ENCODE results near the gene TPK1. TPM values are rescaled to one million over a fixed set of nuclear protein-coding genes. Genes with fewer than 3 reads are reported as not detected.
"Not testable (repeated sequence)": the region's sequence is repeated elsewhere in the genome, so short reads cannot be mapped to it uniquely, and the experiment has no call there.

Gene TPK1
- total and polyA plus RNA-seq, 2 of the 4 experiments (the other 2 are of a cell fraction): 0.38 to 1.8 TPM

DNA sequence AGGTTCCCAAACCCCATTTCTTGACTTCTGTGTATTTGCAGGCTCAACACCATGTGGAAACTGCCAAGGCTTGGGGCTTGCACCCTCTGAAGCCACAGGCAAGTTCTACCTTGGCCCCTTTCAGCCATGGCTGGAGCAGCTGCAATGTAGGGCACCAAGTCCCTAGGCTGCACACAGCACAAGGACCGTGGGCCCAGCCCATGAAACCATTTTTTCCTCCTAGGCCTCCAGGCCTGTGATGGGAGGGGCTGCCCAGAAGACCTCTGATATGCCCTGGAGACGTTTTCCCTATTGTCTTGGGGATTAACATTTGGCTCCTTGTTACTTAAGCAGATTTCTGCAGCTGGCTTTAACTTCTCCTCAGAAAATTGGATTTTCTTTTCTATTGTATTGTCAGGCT lies 408.3 kb downstream of the TPK1 start:
- dilution Hi-C loops (cut with HindIII; ENCODE audit: low sequenced_read_pairs, unreplicated experiment); H3K27ac ChIP-seq (ENCODE audit: insufficient read depth, low read length); H3K9me1 ChIP-seq (ENCODE audit: insufficient read depth, low read length); H3K9me3 ChIP-seq (ENCODE audit: control insufficient read depth, insufficient read depth, low read length); H2AK5ac ChIP-seq (ENCODE audit: low read depth, low read length); H3K4me1 ChIP-seq (ENCODE audit: control insufficient read depth, insufficient read depth, low read length); H3K79me1 ChIP-seq (ENCODE audit: low read depth in 1 of 2, low read length in 2 of 2); H3K4ac ChIP-seq (ENCODE audit: low read depth, low read length); H4K5ac ChIP-seq (ENCODE audit: low read depth, low read length); ATAC-seq (ENCODE audit: low read depth); H3K4me3 ChIP-seq (ENCODE audit: insufficient read depth, low read depth, low read length); H3K14ac ChIP-seq (replicated peaks; ENCODE audit: low read depth, low read length); H2BK120ac ChIP-seq (ENCODE audit: low read depth, low read length); H3K27me3 ChIP-seq (ENCODE audit: control insufficient read depth, insufficient read depth, low read length); H2AFZ ChIP-seq (replicated peaks; ENCODE audit: low read length, poor library complexity); H3K56ac ChIP-seq (ENCODE audit: extremely low read depth, insufficient read depth, low read length); H4K91ac ChIP-seq (ENCODE audit: insufficient read depth, low read depth, low read length); H3K23ac ChIP-seq (ENCODE audit: low read depth, low read length); H4K20me1 ChIP-seq (ENCODE audit: insufficient read depth, low read length); POLR2A ChIA-PET (ENCODE audit: unreplicated experiment); H2BK5ac ChIP-seq (ENCODE audit: low read depth, low read length, poor library complexity, severe bottlenecking); in situ Hi-C loops (cut with MboI; ENCODE audit: low sequenced_read_pairs); H3K18ac ChIP-seq (ENCODE audit: low read depth, low read length); CTCF ChIA-PET; H3K36me3 ChIP-seq (ENCODE audit: control insufficient read depth, insufficient read depth, low read length); H2BK15ac ChIP-seq (ENCODE audit: low read depth, low read length); DNase-seq; H2BK20ac ChIP-seq (ENCODE audit: low read depth, low read length); H3K9ac ChIP-seq (ENCODE audit: low read depth, low read length); H2AK9ac ChIP-seq (replicated peaks; ENCODE audit: low read depth, low read length, poor library complexity); H3K4me2 ChIP-seq (ENCODE audit: low read depth, low read length); H4K8ac ChIP-seq (ENCODE audit: low read depth in 2 of 2, low read length in 2 of 2); intact Hi-C loops (cut with micrococcal nuclease); BruUV-seq (replicated peaks): not testable (repeated sequence)
- WGBS, 2 experiments (ENCODE audit: extremely low coverage in 2 of 2, insufficient read length in 1 of 2): no CpG with 5 or more reads among the region's 2 CpGs

DNA sequence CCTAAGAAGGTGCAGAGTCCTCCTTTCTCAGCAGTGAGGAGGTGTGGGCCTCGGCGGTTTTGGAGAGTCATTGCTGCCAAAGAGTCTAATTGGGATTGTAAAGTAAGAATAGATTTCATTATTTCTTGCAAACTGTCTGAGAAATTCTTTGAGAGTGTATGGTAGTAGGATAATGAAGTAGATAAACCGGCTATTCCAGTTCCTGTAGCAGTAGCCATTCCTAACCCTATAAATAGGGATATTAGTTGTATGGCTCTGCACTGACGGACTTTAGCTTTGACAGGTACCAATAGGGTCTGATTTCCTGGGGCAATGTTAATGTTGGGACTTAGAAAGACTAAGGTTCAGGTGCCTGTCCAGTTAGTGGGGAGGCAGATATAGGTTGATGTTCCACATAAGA lies 416.9 kb downstream of the TPK1 start:
- H3K4me3 ChIP-seq (ENCODE audit: insufficient read depth, low read depth, low read length); H2BK120ac ChIP-seq (ENCODE audit: low read depth, low read length); H3K4me2 ChIP-seq (ENCODE audit: low read depth, low read length); H2AK5ac ChIP-seq (ENCODE audit: low read depth, low read length); CTCF ChIA-PET; H3K79me1 ChIP-seq (ENCODE audit: low read depth in 1 of 2, low read length in 2 of 2); H2BK5ac ChIP-seq (ENCODE audit: low read depth, low read length, poor library complexity, severe bottlenecking); H3K23ac ChIP-seq (ENCODE audit: low read depth, low read length); H3K18ac ChIP-seq (ENCODE audit: low read depth, low read length); H3K27ac ChIP-seq (ENCODE audit: insufficient read depth, low read length); intact Hi-C loops (cut with micrococcal nuclease); H4K8ac ChIP-seq (ENCODE audit: low read depth in 2 of 2, low read length in 2 of 2); POLR2A ChIA-PET (ENCODE audit: unreplicated experiment); H3K9me3 ChIP-seq (ENCODE audit: control insufficient read depth, insufficient read depth, low read length); H3K14ac ChIP-seq (replicated peaks; ENCODE audit: low read depth, low read length); H2AFZ ChIP-seq (replicated peaks; ENCODE audit: low read length, poor library complexity); H2BK15ac ChIP-seq (ENCODE audit: low read depth, low read length); H3K4ac ChIP-seq (ENCODE audit: low read depth, low read length); DNase-seq; H4K5ac ChIP-seq (ENCODE audit: low read depth, low read length); H3K56ac ChIP-seq (ENCODE audit: extremely low read depth, insufficient read depth, low read length); H3K36me3 ChIP-seq (ENCODE audit: control insufficient read depth, insufficient read depth, low read length); dilution Hi-C loops (cut with HindIII; ENCODE audit: low sequenced_read_pairs, unreplicated experiment); H3K4me1 ChIP-seq (ENCODE audit: control insufficient read depth, insufficient read depth, low read length); in situ Hi-C loops (cut with MboI; ENCODE audit: low sequenced_read_pairs); ATAC-seq (ENCODE audit: low read depth); H3K9ac ChIP-seq (ENCODE audit: low read depth, low read length); H4K91ac ChIP-seq (ENCODE audit: insufficient read depth, low read depth, low read length); H4K20me1 ChIP-seq (ENCODE audit: insufficient read depth, low read length); H3K27me3 ChIP-seq (ENCODE audit: control insufficient read depth, insufficient read depth, low read length); BruUV-seq (replicated peaks); H2BK20ac ChIP-seq (ENCODE audit: low read depth, low read length); H3K9me1 ChIP-seq (ENCODE audit: insufficient read depth, low read length); H2AK9ac ChIP-seq (replicated peaks; ENCODE audit: low read depth, low read length, poor library complexity): not testable (repeated sequence)
- no CpG with 5 or more reads among the region's 4 CpGs for WGBS, 2 experiments (ENCODE audit: extremely low coverage in 2 of 2, insufficient read length in 1 of 2)
